ENCODE measurements around the gene GTF3C5.
A peak's percentile ranks its signal among the peaks of the same experiment; 100 is the strongest.
"Not testable (repeated sequence)": the region's sequence is repeated elsewhere in the genome, so short reads cannot be mapped to it uniquely, and the experiment has no call there.

GTF3C5 gene

GRCh38 chr9:133027134-133027533 is 3.7 kb upstream of the GTF3C5 start:
- no peak overlapping the region for H3K4me3 ChIP-seq (ENCODE audit: low read length in 2 of 2)
- H3K9ac ChIP-seq (ENCODE audit: low read depth in 1 of 2, low read length in 2 of 2) = no peak overlapping the region
- H3K27me3 ChIP-seq (ENCODE audit: control insufficient read depth in 2 of 2, insufficient read depth in 2 of 2, low read length in 2 of 2) = no peaks in the 10 kb centered on the region
- H3K27ac ChIP-seq (ENCODE audit: low read depth in 2 of 2, low read length in 2 of 2) = no peak overlapping the region
- H3K9me3 ChIP-seq (ENCODE audit: control insufficient read depth in 2 of 2, low read length in 2 of 2) = no peaks in the 10 kb centered on the region
- no peaks in the 10 kb centered on the region for H3K36me3 ChIP-seq (ENCODE audit: control insufficient read depth in 2 of 2, insufficient read depth in 2 of 2, low read length in 2 of 2)
- H3K4me1 ChIP-seq (ENCODE audit: control insufficient read depth in 2 of 2, insufficient read depth in 2 of 2, low read length in 2 of 2) = peaks cover 11 to 15% of the 10 kb centered on the region in 2 donors

GRCh38 chr9:133028221-133028620 is 2.6 kb upstream of the GTF3C5 start:
- no peaks in the 10 kb centered on the region for H3K36me3 ChIP-seq (ENCODE audit: control insufficient read depth in 2 of 2, insufficient read depth in 2 of 2, low read length in 2 of 2)
- H3K9me3 ChIP-seq (ENCODE audit: control insufficient read depth in 2 of 2, low read length in 2 of 2) = no peaks in the 10 kb centered on the region
- H3K9ac ChIP-seq (ENCODE audit: low read depth in 1 of 2, low read length in 2 of 2) = no peak overlapping the region
- H3K4me3 ChIP-seq (ENCODE audit: low read length in 2 of 2) = no peak overlapping the region
- H3K27me3 ChIP-seq (ENCODE audit: control insufficient read depth in 2 of 2, insufficient read depth in 2 of 2, low read length in 2 of 2) = no peaks in the 10 kb centered on the region
- H3K27ac ChIP-seq (ENCODE audit: low read depth in 2 of 2, low read length in 2 of 2) = no peak overlapping the region
- peaks cover 11 to 14% of the 10 kb centered on the region in 2 donors for H3K4me1 ChIP-seq (ENCODE audit: control insufficient read depth in 2 of 2, insufficient read depth in 2 of 2, low read length in 2 of 2)

- Histone ChIP-seq H3K9me3 (ENCODE audit: control insufficient read depth in 2 of 2, low read length in 2 of 2) (no peaks in the 10 kb centered on the region), H3K27ac (ENCODE audit: low read depth in 2 of 2, low read length in 2 of 2) (peak overlapping the region; percentile 87 to 91), H3K4me3 (ENCODE audit: low read length in 2 of 2) (peak overlapping the region; percentile 83 to 88), H3K27me3 (ENCODE audit: control insufficient read depth in 2 of 2, insufficient read depth in 2 of 2, low read length in 2 of 2) (no peaks in the 10 kb centered on the region), H3K36me3 (ENCODE audit: control insufficient read depth in 2 of 2, insufficient read depth in 2 of 2, low read length in 2 of 2) (no peaks in the 10 kb centered on the region), H3K9ac (ENCODE audit: low read depth in 1 of 2, low read length in 2 of 2) (peak overlapping the region; percentile 88 to 98), H3K4me1 (ENCODE audit: control insufficient read depth in 2 of 2, insufficient read depth in 2 of 2, low read length in 2 of 2) (peaks cover 11 to 14% of the 10 kb centered on the region in 2 donors)
These were observed 842 bp upstream of the GTF3C5 start for GRCh38 chr9:133029994-133030316.

DNA sequence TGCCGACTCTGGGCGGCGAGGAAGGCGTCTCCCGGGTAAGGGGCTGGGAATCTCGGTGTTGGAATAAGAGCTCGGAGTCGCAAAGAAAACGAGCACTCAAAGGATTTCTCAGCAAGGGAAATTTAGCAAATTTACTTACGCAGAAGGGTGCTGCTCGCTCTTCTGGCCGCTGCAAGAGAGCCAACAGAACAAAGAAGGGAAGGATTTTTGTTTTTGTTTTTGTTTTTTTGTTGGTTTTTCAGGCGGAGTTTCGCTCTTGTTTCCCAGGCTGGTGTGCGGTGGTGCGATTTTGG is 279 bp downstream of the GTF3C5 start:
- Histone ChIP-seq H3K4me1 (ENCODE audit: control insufficient read depth in 2 of 2, insufficient read depth in 2 of 2, low read length in 2 of 2) (peaks cover 11 to 14% of the 10 kb centered on the region in 2 donors), H3K9me3 (ENCODE audit: control insufficient read depth in 2 of 2, low read length in 2 of 2) (no peaks in the 10 kb centered on the region), H3K27me3 (ENCODE audit: control insufficient read depth in 2 of 2, insufficient read depth in 2 of 2, low read length in 2 of 2) (no peaks in the 10 kb centered on the region), H3K4me3 (ENCODE audit: low read length in 2 of 2) (peak overlapping the region; percentile 83 to 96), H3K27ac (ENCODE audit: low read depth in 2 of 2, low read length in 2 of 2) (peak overlapping the region; percentile 87 to 89), H3K9ac (ENCODE audit: low read depth in 1 of 2, low read length in 2 of 2) (peak overlapping the region; percentile 78 to 90), H3K36me3 (ENCODE audit: control insufficient read depth in 2 of 2, insufficient read depth in 2 of 2, low read length in 2 of 2) (no peaks in the 10 kb centered on the region)

DNA sequence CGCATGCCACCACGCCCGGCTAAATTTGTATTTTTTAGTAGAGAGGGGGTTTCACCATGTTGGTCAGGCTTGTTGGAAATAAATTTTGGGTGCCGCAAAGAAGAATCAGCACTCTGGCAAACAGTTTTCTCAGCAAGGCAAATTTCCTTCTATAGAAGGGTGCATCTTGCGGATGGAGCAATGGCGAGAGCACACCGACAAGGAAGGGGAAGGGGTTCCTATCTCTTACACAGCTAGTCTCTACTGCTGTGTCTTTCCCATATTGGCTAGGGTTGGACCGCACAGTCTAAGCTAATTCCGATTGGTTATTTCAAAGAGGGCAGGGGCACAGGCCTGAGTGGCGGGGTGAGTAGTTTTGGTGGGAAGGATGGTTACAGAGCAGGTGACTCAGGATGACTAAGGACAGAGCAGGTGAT is 707 bp downstream of the GTF3C5 start:
- Histone ChIP-seq H3K36me3 (ENCODE audit: control insufficient read depth in 2 of 2, insufficient read depth in 2 of 2, low read length in 2 of 2) (no peaks in the 10 kb centered on the region), H3K27me3 (ENCODE audit: control insufficient read depth in 2 of 2, insufficient read depth in 2 of 2, low read length in 2 of 2) (no peaks in the 10 kb centered on the region), H3K4me1 (ENCODE audit: control insufficient read depth in 2 of 2, insufficient read depth in 2 of 2, low read length in 2 of 2) (peaks cover 11 to 14% of the 10 kb centered on the region in 2 donors), H3K9me3 (ENCODE audit: control insufficient read depth in 2 of 2, low read length in 2 of 2) (no peaks in the 10 kb centered on the region), H3K27ac (ENCODE audit: low read depth in 2 of 2, low read length in 2 of 2) (no peak overlapping the region), H3K9ac (ENCODE audit: low read depth in 1 of 2, low read length in 2 of 2) (peak overlapping the region; percentile 78 to 90), H3K4me3 (ENCODE audit: low read length in 2 of 2) (peak overlapping the region; percentile 83 to 96)

- Histone ChIP-seq H3K9ac (ENCODE audit: low read depth in 1 of 2, low read length in 2 of 2) (no peak overlapping the region), H3K4me3 (ENCODE audit: low read length in 2 of 2) (no peak overlapping the region), H3K9me3 (ENCODE audit: control insufficient read depth in 2 of 2, low read length in 2 of 2) (no peaks in the 10 kb centered on the region), H3K4me1 (ENCODE audit: control insufficient read depth in 2 of 2, insufficient read depth in 2 of 2, low read length in 2 of 2) (peaks cover 11 to 14% of the 10 kb centered on the region in 2 donors), H3K27ac (ENCODE audit: low read depth in 2 of 2, low read length in 2 of 2) (no peak overlapping the region), H3K36me3 (ENCODE audit: control insufficient read depth in 2 of 2, insufficient read depth in 2 of 2, low read length in 2 of 2) (no peaks in the 10 kb centered on the region), H3K27me3 (ENCODE audit: control insufficient read depth in 2 of 2, insufficient read depth in 2 of 2, low read length in 2 of 2) (no peaks in the 10 kb centered on the region)
These were observed 1.4 kb downstream of the GTF3C5 start for GRCh38 chr9:133032171-133032570.

DNA sequence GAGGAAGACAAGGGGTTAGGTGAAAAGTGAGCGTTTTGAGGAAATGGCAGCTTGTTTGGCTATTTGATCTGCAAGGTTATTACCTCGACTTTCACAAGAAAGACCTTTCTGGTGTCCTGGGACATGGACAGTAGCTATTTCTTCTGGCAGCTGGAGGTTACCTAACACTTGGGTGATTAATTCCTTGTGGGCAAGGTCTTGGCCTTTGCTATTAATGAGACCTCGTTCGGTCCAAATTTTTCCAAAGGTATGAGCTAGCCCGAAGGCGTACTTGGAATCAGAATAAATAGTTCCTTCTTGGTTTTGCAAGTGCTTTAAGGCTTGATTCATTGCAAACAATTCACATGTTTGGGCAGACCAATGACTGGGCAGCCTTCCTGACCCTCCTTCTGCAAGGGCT is 4.9 kb downstream of the GTF3C5 start:
- H3K4me1 ChIP-seq (ENCODE audit: control insufficient read depth in 2 of 2, insufficient read depth in 2 of 2, low read length in 2 of 2) = peaks cover 6 to 8% of the 10 kb centered on the region in 2 donors
- H3K27ac ChIP-seq (ENCODE audit: low read depth in 2 of 2, low read length in 2 of 2) = no peak overlapping the region
- no peaks in the 10 kb centered on the region for H3K27me3 ChIP-seq (ENCODE audit: control insufficient read depth in 2 of 2, insufficient read depth in 2 of 2, low read length in 2 of 2)
- peaks cover 0 to 4% of the 10 kb centered on the region in 2 donors for H3K36me3 ChIP-seq (ENCODE audit: control insufficient read depth in 2 of 2, insufficient read depth in 2 of 2, low read length in 2 of 2)
- no peak overlapping the region for H3K4me3 ChIP-seq (ENCODE audit: low read length in 2 of 2)
- no peaks in the 10 kb centered on the region for H3K9me3 ChIP-seq (ENCODE audit: control insufficient read depth in 2 of 2, low read length in 2 of 2)
- no peak overlapping the region for H3K9ac ChIP-seq (ENCODE audit: low read depth in 1 of 2, low read length in 2 of 2)

- Histone ChIP-seq H3K36me3 (ENCODE audit: control insufficient read depth in 2 of 2, insufficient read depth in 2 of 2, low read length in 2 of 2) (peaks cover 12 to 16% of the 10 kb centered on the region in 2 donors), H3K9ac (ENCODE audit: low read depth in 1 of 2, low read length in 2 of 2) (no peak overlapping the region), H3K27me3 (ENCODE audit: control insufficient read depth in 2 of 2, insufficient read depth in 2 of 2, low read length in 2 of 2) (no peaks in the 10 kb centered on the region), H3K27ac (ENCODE audit: low read depth in 2 of 2, low read length in 2 of 2) (no peak overlapping the region), H3K4me1 (ENCODE audit: control insufficient read depth in 2 of 2, insufficient read depth in 2 of 2, low read length in 2 of 2) (no peaks in the 10 kb centered on the region), H3K9me3 (ENCODE audit: control insufficient read depth in 2 of 2, low read length in 2 of 2) (no peaks in the 10 kb centered on the region), H3K4me3 (ENCODE audit: low read length in 2 of 2) (no peak overlapping the region)
These were observed 7.1 kb downstream of the GTF3C5 start for GRCh38 chr9:133037775-133038515.

DNA sequence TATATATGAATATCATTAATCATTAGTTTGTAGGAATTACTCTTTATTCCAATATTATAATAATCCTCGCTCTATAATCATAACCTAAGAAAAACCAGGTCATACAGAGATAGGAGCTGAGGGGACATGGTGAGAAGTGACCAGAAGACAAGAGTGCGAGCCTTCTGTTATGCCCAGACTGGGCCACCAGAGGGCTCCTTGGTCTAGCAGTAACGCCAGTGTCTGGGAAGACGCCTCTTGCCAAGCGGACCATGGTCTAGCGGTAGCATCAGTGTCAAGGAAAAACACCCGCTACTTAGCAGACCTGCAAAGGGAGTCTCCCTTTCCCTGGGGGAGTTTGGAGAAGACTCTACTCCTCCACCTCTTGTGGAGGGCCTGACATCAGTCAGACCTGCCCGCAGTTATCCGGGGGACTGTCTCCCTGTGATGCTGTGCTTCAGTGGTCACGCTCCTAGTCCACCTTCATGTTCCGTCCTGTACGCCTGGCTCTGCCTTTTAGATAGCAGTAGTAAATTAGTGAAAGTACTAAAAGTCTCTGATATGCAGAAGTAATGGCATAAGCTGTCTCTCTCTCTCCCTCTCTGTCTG is 10.2 kb downstream of the GTF3C5 start:
- H3K36me3 ChIP-seq (ENCODE audit: control insufficient read depth in 2 of 2, insufficient read depth in 2 of 2, low read length in 2 of 2) = peaks cover 34 to 40% of the 10 kb centered on the region in 2 donors
- H3K27ac ChIP-seq (ENCODE audit: low read depth in 2 of 2, low read length in 2 of 2) = not testable (repeated sequence)

DNA sequence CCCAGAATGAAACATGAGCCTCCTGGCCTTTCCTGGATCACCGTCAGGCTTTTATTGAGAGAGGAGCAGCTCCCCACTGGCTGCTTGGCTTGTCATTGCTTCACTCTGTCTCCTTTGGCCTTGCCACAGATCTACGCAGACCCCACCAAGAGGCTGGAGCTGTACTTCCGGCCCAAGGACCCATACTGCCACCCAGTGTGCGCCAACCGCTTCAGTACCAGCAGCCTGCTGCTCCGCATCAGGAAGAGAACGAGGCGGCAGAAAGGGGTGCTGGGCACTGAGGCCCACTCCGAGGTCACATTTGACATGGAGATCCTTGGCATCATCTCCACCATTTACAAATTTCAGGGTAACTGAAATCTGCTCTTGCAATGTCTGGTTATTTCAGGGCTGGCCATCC is 11.2 kb downstream of the GTF3C5 start:
- Histone ChIP-seq H3K36me3 (ENCODE audit: control insufficient read depth in 2 of 2, insufficient read depth in 2 of 2, low read length in 2 of 2) (peaks cover 44 to 47% of the 10 kb centered on the region in 2 donors), H3K9ac (ENCODE audit: low read depth in 1 of 2, low read length in 2 of 2) (no peak overlapping the region), H3K27me3 (ENCODE audit: control insufficient read depth in 2 of 2, insufficient read depth in 2 of 2, low read length in 2 of 2) (no peaks in the 10 kb centered on the region), H3K4me1 (ENCODE audit: control insufficient read depth in 2 of 2, insufficient read depth in 2 of 2, low read length in 2 of 2) (no peaks in the 10 kb centered on the region), H3K4me3 (ENCODE audit: low read length in 2 of 2) (no peak overlapping the region), H3K9me3 (ENCODE audit: control insufficient read depth in 2 of 2, low read length in 2 of 2) (no peaks in the 10 kb centered on the region), H3K27ac (ENCODE audit: low read depth in 2 of 2, low read length in 2 of 2) (no peak overlapping the region)

More for the DNA sequence above, 10.2 kb downstream of the GTF3C5 start:
- not testable (repeated sequence) for H3K9me3 ChIP-seq (ENCODE audit: control insufficient read depth in 2 of 2, low read length in 2 of 2); H3K4me1 ChIP-seq (ENCODE audit: control insufficient read depth in 2 of 2, insufficient read depth in 2 of 2, low read length in 2 of 2); H3K27me3 ChIP-seq (ENCODE audit: control insufficient read depth in 2 of 2, insufficient read depth in 2 of 2, low read length in 2 of 2); H3K9ac ChIP-seq (ENCODE audit: low read depth in 1 of 2, low read length in 2 of 2); H3K4me3 ChIP-seq (ENCODE audit: low read length in 2 of 2)
